ENCODE measurements around the gene ARL8A. TPM values are rescaled to one million over a fixed set of nuclear protein-coding genes. Genes with fewer than 3 reads are reported as not detected.

Gene ARL8A
- total RNA-seq (2013; cell fraction: nucleolus; rRNA removed): 13.7 and 18.1 TPM in 2 replicates
- total RNA-seq (2014; rRNA removed): 18.8 and 20.7 TPM in 2 replicates
- 10.3 and 12.0 TPM in 2 replicates for total RNA-seq (2014; rRNA removed; fragmentation: Illumina TruSeq; extraction: Trizol)
- 30.5 and 33.6 TPM in 2 replicates for total RNA-seq (2021)
- 23.6 TPM for polyA plus RNA-seq (2011; ENCODE audit: low read depth)
- 49.2 and 49.5 TPM in 2 replicates for polyA plus RNA-seq (2011; rRNA removed)
- 26.9 and 35.2 TPM in 2 replicates for polyA plus RNA-seq (2011; cell fraction: cytosol; rRNA removed)
- polyA plus RNA-seq (2011; cell fraction: nucleus; rRNA removed): 35.2 and 47.4 TPM in 2 replicates
- 21.0 and 42.5 TPM in 2 replicates for polyA plus RNA-seq (2012)
- polyA plus RNA-seq (2014; fragmentation: Illumina TruSeq; extraction: Trizol): 11.3 and 15.4 TPM in 2 replicates
- polyA plus RNA-seq (2014; fragmentation: Nextera tagmentation; extraction: Ambion mirVana): 1 to 10 TPM in 1 of 2 experiments, under 1 TPM in 1; 0.34 to 2.4 TPM
- 22.8 and 25.7 TPM in 2 replicates for polyA plus RNA-seq (2014; rRNA removed)
- 10 to 100 TPM; 10.8 to 15.4 TPM for polyA plus RNA-seq (2016; fragmentation: Nextera tagmentation; extraction: Ambion mirVana)
- 18.5 and 19.3 TPM in 2 replicates for polyA minus RNA-seq (2011; rRNA and poly(A)+ RNA removed)
- 11.0 and 13.8 TPM in 2 replicates for polyA minus RNA-seq (2011; cell fraction: cytosol; rRNA and poly(A)+ RNA removed)
- polyA minus RNA-seq (2011; cell fraction: nucleus; rRNA and poly(A)+ RNA removed): 8.1 and 10.2 TPM in 2 replicates
- percentile 73 among the genes with signal in this experiment for Bru-seq, nascent RNA
- BruChase-seq, experiment 1, labeled RNA remaining after a 6-hour chase: percentile 77 among the genes with signal in this experiment
- BruChase-seq, experiment 2, labeled RNA remaining after a 2-hour chase: percentile 81 among the genes with signal in this experiment
- long read RNA-seq, experiment 1, partial matches to known transcripts: 0 of 2 reads
- long read RNA-seq, experiment 1, other reads (novel, unspliced or antisense): 1 of 2 reads
- long read RNA-seq, experiment 2: 0 reads

- Histone ChIP-seq H3K4me2 (ENCODE audit: control insufficient read depth, insufficient read depth) (peak within 1 kb of the TSS; percentile 79), H3K4me1 (ENCODE audit: control insufficient read depth, insufficient read depth, low read length) (peaks cover 14% of the 10 kb centered on the region), H3K9ac (ENCODE audit: control insufficient read depth, insufficient read depth, low read length) (peak within 1 kb of the TSS; percentile 91), H3K9me3 (replicated peaks; ENCODE audit: control insufficient read depth, insufficient read depth, low read length) (no peaks in the 10 kb centered on the region), H3K36me3 (ENCODE audit: control insufficient read depth in 2 of 2, insufficient read depth in 2 of 2, low read length in 1 of 2) (peaks cover 6 to 8% of the 10 kb centered on the region in 2 experiments; a peak in 3 of 4 replicates), H3K4me3 (peak within 1 kb of the TSS; percentile 86), H3K27me3 (replicated peaks in 1 of 2; ENCODE audit: control insufficient read depth in 2 of 2, insufficient read depth in 2 of 2, low read length in 1 of 2) (no peaks in the 10 kb centered on the region), H3K27ac (ENCODE audit: control insufficient read depth, insufficient read depth) (peak within 1 kb of the TSS; percentile 76), H3K79me2 (ENCODE audit: control insufficient read depth, insufficient read depth, low read length) (peaks cover 32% of the 10 kb centered on the region), H4K20me1 (ENCODE audit: control insufficient read depth, insufficient read depth) (no peaks in the 10 kb centered on the region), H2AFZ (ENCODE audit: control insufficient read depth, low read depth, low read length) (peak within 1 kb of the TSS; percentile 33)
- FAIRE-seq (no peak), DNase-seq (ENCODE audit: low read depth, low spot score) (no peak), ATAC-seq (peak; percentile 79)
- under 1% methylated on average over 74 of the region's 82 CpGs for WGBS (ENCODE audit: insufficient coverage, insufficient replicate concordance, low lambda C conversion rate, missing lambda C conversion rate)
- POLR2A ChIA-PET: no interaction called here
- CTCF ChIA-PET: interaction anchor here (0.8 to 3.5 kb wide), 3 partner anchors 10 to 49 kb away, joined by 5 to 25 read pairs (median 11); partner anchors contain the start of gene LGR6
- no TSS peak for BruUV-seq (replicated peaks)
- RAD21 ChIA-PET (ENCODE audit: unreplicated experiment): interaction anchor here (1.4 to 1.9 kb wide), 2 partner anchors 16 to 18 kb away, joined by 3 to 11 read pairs; partner anchors contain the start of gene PTPN7
- in situ Hi-C loops (cut with MboI) (no loop called here), intact Hi-C loops (cut with micrococcal nuclease; ENCODE audit: unreplicated experiment) (no loop called here)
- SMC1A ChIA-PET (ENCODE audit: uncharacterized antibody, unreplicated experiment): interaction anchor here (2.4 kb wide), 1 partner anchor 15 kb away, joined by 11 read pairs; the partner anchor contains the start of gene PTPN7
- TF ChIP-seq POLR2AphosphoS5 (IDR thresholded peaks at IDR 0.05; ENCODE audit: low read length) (no peak; the same call in 1 of the 2 replicates), NR2C1 (IDR thresholded peaks at IDR 0.05) (peak; percentile 33; the same call in 1 of the 2 replicates), RB1 (IDR thresholded peaks at IDR 0.05; ENCODE audit: borderline replicate concordance) (peak; percentile 65; the same call in 1 of the 2 replicates), CEBPZ (IDR thresholded peaks at IDR 0.05; ENCODE audit: low read depth, low read length) (no peak), IKZF1 (conservative IDR thresholded peaks at IDR 0.05) (peak; percentile 46; the same call in 1 of the 2 replicates), BHLHE40 (IDR thresholded peaks at IDR 0.05; ENCODE audit: borderline replicate concordance in 1 of 2, low read depth in 2 of 2, low read length in 1 of 2) (peak in 1 of 2 experiments; percentile 51; a peak in 2 of 4 replicates), POLR2A (IDR thresholded peaks at IDR 0.05; ENCODE audit: low read depth, low read length) (peak; percentile 71), NFYB (IDR thresholded peaks at IDR 0.05; ENCODE audit: insufficient read depth, low read depth, low read length) (no peak), TAF1 (IDR thresholded peaks at IDR 0.05; ENCODE audit: borderline replicate concordance, low read depth, low read length) (peak; percentile 8; the same call in 1 of the 2 replicates), BACH1 (IDR thresholded peaks at IDR 0.05; ENCODE audit: borderline replicate concordance) (peak; percentile 72), NFYA (IDR thresholded peaks at IDR 0.05; ENCODE audit: borderline replicate concordance, low read depth, low read length) (no peak)
- TF ChIP-seq, protein P1, sequence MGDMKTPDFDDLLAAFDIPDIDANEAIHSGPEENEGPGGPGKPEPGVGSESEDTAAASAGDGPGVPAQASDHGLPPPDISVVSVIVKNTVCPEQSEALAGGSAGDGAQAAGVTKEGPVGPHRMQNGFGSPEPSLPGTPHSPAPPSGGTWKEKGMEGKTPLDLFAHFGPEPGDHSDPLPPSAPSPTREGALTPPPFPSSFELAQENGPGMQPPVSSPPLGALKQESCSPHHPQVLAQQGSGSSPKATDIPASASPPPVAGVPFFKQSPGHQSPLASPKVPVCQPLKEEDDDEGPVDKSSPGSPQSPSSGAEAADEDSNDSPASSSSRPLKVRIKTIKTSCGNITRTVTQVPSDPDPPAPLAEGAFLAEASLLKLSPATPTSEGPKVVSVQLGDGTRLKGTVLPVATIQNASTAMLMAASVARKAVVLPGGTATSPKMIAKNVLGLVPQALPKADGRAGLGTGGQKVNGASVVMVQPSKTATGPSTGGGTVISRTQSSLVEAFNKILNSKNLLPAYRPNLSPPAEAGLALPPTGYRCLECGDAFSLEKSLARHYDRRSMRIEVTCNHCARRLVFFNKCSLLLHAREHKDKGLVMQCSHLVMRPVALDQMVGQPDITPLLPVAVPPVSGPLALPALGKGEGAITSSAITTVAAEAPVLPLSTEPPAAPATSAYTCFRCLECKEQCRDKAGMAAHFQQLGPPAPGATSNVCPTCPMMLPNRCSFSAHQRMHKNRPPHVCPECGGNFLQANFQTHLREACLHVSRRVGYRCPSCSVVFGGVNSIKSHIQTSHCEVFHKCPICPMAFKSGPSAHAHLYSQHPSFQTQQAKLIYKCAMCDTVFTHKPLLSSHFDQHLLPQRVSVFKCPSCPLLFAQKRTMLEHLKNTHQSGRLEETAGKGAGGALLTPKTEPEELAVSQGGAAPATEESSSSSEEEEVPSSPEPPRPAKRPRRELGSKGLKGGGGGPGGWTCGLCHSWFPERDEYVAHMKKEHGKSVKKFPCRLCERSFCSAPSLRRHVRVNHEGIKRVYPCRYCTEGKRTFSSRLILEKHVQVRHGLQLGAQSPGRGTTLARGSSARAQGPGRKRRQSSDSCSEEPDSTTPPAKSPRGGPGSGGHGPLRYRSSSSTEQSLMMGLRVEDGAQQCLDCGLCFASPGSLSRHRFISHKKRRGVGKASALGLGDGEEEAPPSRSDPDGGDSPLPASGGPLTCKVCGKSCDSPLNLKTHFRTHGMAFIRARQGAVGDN (IDR thresholded peaks at IDR 0.05): peak; percentile 50; the same call in 1 of the 2 replicates
These were observed at the start of gene ARL8A for GRCh38 chr1:202144402-202145067. ARL8A (minus strand) TSS chr1:202144737; CDS start chr1:202144572, 165 bp downstream.

Measured in GM12878 (cell line).